GM18499 (cell line): ENCODE data around the gene HCLS1.

Experiments used
- ATAC-seq: cut with Tn5 transposase; IDR thresholded peaks from one replicate; pipeline ENCODE4 v1.9.1; 2021; ENCODE audit warnings: moderate number of reproducible peaks; ENCODE audit not compliant: insufficient read depth, unreplicated experiment

Gene HCLS1

DNA sequence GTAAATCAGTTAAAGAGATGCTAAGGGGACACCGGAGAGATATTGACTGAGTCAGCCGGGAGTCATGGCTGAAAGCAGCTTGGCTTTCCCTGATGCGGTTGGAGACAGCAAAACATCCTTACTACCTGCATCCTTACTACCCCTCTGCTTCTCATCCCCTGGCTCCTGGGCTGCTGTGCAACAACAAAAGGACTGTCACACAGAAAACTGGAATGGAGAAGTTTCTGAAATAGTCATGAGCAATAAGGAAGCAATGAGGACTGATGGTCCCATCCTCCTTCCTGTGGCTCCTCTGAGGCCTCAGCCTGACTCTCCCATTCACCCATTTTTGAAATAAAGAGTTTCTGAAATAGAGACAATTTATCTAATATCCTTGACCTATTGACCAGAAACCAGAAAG, 1.1 kb downstream of the HCLS1 start:
- ATAC-seq: no peak

- no peak for ATAC-seq
Observed at GRCh38 chr3:121658716-121659435, 1.8 kb downstream of the HCLS1 start.

DNA sequence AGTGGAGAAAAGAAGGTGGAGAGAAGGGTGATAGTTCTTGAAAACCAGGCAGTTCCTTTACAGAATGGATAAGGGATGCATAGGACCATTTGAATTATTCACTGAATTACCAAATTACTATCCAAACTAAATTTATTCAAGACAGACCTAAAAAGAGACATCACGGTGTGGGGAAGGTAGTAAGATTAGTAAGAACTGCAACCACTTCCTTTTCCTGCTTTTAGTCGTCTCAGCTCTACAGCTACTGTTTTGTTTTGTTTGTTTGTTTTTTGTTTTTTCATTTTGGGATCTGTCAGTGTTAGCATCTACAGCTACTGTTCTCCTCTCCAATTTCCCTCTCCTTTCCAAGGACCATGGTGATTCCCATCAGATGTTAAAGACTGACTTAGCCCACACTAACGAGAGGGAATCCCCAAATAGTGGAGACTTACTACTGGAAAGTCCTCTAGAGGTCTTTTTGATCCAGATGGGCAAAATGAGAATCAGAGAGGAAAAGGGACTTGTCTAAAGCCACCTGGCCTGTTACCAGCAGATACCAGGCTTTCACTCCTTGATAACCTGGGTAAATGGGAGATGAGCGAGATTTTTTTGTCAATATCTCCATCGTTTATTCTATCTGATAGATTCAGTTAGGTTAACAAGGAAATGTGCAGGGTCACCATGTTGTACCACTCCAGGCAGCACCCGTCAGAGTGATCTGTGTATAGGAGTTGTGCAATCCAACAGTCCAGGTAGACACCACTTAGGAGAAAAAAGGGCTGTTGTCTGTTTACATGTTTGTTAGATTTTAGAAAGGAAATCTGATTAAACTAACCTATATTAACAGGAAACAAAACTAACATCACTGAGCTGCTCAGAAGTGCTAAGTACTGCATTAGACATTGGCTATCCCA, 6.0 kb downstream of the HCLS1 start:
- ATAC-seq: peak; percentile 74

DNA sequence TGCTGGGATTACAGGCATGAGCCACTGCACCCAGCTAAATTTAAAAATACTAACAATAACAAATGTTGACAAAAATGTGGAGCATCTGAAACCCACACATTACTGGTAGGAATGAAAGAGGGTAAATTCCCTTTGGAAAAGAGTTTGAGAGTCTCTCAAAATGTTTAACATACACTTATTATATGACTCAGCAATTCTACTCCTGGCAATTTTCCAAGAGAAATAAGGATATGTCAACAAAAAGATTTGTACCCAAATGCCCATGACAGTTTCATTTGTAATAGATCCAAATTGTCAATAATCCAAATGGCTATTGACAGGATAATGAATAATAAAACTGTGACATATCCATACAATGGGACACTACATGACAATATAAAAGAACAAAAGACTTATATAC, 9.0 kb downstream of the HCLS1 start:
- no peak for ATAC-seq

DNA sequence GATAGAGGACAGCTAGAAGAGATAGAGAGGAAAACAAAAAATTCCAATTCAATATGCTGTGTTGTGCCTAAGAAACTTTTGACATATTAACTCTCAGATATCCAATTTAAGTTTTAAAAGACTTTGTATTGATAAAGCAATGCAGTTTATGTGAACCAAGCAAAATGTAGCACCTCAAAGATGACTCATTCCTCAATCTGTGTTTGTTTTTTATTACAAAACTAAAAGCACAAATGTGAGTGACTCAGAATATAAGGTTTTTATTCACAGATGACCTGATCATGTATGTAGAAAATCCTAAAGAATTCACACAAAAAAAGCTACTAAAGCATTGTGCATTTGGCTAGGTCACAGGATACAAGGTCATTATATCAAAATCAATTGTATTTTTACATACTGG, 11.1 kb downstream of the HCLS1 start:
- no peak for ATAC-seq

- no peak for ATAC-seq
Observed at GRCh38 chr3:121648219-121648958, 12.3 kb downstream of the HCLS1 start.

GRCh38 chr3:121645054-121645453, 15.6 kb downstream of the HCLS1 start:
- no peak for ATAC-seq

GRCh38 chr3:121642601-121643314, 17.9 kb downstream of the HCLS1 start:
- no peak for ATAC-seq

DNA sequence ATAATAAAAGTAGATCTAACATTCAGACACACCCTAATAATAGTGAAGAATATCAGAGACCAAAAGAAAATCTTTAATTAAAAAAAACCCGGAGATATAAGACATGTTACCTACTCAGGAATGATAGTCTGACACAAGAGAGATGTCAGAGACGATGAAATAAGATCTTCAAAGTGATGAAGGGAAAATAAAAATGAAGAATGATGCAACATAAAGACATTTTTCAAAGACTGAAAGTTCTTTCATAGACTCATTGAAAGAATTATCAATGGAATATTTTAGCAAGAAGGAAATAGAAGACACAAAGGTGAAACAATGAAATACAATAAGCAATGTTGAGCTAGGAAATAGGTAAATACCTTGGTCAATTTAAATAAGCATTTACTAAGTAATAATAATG, 19.6 kb downstream of the HCLS1 start:
- ATAC-seq: no peak

DNA sequence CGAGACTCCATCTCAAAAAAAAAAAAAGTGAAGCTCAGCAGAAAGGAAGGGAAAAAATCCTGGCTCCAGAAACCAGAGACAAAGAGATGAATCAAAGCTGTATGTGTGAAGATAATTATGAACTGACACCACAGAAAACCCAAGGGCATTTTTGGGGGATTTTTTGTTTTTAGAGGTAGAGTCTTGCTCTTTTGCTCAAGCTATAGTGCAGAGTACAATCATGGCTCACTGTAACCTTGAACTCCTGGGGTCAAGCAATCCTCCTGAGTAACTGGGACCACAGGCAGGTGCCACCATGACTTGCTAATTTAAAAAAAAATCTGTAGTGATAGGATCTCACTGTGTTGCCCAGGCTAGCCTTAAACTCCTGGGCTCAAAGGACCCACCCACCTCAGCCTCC, 22.8 kb downstream of the HCLS1 start:
- no peak for ATAC-seq

DNA sequence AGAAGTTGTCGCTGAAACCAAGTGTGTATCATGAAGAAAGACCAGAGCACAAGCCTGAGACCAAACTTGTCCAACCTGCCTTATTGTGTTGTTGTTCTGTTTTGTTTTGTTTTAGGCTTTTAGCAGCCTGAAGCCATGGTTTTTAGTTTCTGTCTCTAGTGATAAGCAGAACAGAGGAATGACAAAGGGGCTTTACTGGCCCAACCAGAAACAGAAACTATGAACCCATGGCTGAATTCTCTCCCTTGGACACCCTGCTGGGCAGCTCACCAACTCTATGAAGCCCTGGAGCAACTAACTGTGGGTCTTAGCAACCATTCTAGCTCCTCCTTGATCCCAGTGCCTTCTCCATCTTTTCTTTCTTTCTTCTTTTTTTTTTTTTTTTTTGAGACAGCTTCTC, 30.3 kb downstream of the HCLS1 start:
- ATAC-seq: no peak

DNA sequence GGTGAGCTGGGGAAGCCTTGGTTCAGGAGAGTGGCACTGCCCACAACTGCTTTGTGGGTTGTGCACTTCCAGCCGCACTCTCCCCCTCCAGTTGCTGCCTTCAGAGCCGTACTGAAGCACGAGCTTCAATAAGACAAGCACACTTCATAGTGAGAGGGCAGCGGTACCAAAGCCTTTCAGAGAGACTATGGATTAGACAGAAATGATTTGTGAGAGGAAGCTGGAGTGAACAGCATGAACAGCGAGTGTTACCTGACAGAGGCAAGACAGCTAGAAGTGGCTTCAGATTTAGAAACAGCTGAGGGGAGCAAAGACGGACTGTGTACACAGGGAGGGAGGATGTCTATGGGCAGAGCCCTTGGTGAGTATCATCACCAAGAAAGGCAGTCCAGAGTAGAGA, 31.1 kb downstream of the HCLS1 start:
- ATAC-seq: no peak

DNA sequence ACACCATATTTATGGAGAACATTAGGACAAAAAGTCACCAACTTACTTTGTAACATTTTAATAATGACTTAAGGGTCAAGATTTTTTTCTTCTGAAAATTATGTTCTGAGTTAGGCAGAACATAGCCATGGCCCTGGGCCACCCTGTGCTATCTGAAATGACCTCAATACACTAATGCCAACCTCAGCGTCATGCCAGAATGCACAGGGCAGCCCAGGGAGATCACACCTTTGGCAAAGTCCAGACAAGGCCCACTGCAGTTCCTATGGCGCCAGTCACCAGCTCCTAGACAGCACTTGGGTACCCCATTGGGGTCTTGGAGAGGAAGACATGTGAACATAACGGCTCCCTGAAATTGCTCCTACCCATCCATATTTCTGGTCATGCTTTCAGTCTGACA, 33.1 kb downstream of the HCLS1 start:
- no peak for ATAC-seq

DNA sequence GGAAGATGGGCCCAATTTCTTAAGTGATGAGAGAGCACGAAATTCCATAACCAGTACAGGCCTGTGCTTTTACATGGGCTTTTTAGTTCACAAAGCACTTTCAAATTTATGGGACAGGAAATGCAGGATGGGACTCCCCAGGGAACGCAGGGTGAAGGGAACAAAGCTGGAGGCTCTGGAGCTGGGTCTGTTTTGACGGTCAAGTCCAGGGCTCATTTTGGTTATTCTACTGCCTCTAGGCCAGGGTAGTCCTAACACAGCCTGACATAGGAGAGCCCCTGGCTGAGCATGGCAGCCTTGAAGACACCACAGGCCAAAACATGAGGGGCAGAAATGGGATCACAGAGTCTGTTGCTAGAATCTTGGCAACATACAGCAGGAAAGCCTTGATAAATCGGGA, 33.5 kb downstream of the HCLS1 start:
- ATAC-seq: no peak

- ATAC-seq: no peak
Observed at GRCh38 chr3:121626495-121626894, 34.2 kb downstream of the HCLS1 start.

DNA sequence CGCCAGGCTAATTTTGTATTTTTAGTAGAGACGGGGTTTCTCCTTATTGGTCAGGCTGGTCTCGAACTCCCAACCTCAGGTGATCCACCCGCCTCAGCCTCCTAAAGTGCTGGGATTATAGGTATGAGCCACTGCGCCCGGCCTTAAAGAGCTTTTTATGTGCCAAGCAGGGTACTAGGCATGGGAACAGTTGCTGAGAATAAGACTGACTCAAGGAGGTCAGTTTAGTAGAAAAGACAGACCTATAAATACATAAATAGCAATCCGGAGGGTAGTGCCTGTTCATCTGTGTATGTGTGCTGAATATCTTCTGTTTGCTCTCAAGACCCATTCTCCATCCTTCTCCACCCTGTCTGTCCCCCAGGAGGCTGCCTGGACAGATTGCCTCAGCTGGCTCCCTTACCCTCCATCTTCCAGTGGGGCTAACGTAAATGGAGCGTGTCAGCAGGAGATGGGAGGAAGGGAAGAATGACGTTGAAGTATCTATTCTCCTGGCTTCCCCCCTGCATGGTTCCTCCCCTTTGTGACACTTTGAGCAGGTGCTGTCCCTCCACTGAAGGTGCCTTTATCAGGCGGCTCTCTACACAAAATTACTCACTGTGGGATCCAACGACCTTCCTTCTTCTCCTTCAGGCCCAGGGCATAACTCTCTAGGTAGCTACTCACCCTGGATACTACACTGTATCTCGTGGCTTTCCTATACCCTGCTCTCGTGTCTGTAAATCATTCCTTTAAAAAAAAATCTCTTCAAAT, 36.4 kb downstream of the HCLS1 start:
- no peak for ATAC-seq

DNA sequence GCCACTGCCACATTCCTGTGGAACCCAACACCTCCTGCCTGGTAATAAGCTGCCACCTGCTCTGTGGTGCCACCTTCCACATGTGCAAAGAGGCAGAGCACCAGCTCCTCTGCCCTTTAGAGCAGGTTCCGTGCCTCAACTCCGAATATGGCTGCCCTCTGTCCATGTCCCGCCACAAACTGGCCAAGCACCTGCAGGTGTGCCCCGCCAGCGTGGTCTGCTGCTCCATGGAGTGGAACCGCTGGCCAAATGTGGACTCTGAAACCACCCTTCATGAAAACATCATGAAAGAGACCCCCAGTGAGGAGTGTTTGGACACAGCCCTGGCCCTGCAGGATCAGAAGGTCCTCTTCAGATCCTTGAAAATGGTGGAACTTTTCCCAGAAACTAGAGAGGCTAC, 39.2 kb downstream of the HCLS1 start:
- ATAC-seq: no peak

DNA sequence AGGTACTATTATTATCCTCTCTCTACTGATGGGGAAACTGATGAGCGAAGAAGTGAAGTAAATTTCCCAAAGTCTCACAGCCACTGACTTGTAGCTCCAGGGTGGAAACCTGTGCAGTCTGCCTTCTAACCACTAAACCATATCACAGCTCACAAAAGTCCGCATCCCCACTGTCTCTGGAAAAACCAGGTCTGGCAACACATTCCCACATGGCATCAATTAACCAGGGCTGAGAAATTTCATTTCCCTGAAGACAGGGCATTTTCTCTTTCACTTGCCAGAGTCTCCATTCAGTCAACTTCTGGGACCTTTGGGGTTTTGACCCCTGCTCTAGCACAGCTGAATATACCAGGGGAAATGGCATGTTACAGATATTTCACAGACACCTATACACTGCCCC, 41.0 kb downstream of the HCLS1 start:
- no peak for ATAC-seq

DNA sequence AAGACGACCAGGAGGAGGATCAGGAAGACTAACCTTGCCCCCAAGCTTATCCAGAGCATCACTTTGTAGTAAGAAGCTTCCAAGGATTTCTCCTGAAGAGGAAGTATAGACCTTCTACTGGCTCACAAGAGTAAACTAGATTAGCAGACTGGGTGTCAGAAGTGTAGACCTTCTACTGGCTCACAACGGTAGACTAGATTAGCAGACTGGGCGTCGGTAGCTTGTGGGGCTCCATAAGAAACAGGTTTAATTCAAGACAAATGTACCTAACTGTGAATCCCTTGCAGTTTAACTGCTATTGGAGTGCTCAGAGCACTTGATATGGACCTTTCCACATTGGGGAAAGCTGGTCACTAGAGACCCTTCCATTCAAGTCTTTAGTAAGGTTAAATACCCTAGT, 54.6 kb downstream of the HCLS1 start:
- ATAC-seq: no peak

GRCh38 chr3:121604759-121605158, 55.9 kb downstream of the HCLS1 start:
- no peak for ATAC-seq
